ENCODE data around the gene KCNJ18. TPM values are rescaled to one million over a fixed set of nuclear protein-coding genes. Genes with fewer than 3 reads are reported as not detected.

Gene KCNJ18
- polyA plus RNA-seq, 1 donor (not counting 4 experiments of a cell fraction or from before 2014, with no cell fraction given), result not detected

DNA sequence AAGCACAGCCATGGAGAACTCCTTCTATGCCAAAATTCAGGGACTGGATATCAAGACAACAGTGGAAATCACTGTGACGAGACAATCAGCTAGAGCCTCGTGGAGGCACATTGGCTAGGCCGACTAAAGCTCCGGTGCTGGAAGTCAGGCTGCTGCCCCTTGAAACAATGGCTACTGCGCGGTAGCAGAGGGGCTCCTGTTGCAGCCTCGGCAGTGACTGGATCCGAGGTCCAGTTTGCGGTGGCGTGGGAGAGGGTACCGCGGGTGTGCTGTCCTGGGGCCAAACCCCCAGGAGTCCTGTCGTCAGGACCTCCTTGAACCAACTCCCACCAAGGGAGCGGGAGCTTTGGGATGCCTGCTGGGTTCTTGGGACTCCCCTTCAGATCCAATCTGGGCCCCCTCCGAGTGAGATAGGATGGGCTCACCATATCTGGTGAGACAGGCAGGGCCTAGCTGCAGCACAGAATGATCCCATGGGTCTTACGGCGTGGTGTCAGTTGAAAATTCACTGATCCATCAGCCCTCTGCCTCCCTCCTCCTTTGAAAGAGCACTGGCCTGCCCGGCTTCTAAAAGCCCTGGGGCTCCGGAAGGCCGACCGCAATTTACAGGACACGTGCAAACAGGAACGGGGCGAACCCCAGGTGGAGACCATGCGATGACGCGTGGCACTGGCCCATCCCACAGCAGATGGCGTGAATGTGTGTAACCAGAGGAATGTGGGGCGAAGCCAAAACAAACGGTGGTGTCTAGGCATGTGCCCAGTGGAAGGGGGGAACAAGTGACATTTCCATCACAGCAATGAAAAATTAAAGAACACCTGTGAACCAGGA lies 15.8 kb upstream of the KCNJ18 start:
- H3K4me1 ChIP-seq (ENCODE audit: control insufficient read depth, extremely low read depth, insufficient read depth, low read length), result no peaks in the 10 kb centered on the region
- no peaks in the 10 kb centered on the region for H3K27me3 ChIP-seq (ENCODE audit: control insufficient read depth, extremely low read depth, insufficient read depth, low read length)
- no peaks in the 10 kb centered on the region for H3K79me2 ChIP-seq (ENCODE audit: control insufficient read depth, insufficient read depth, low read length)
- FAIRE-seq (no peak), DNase-seq (ENCODE audit: low read depth, low spot score) (no peak)
- dilution Hi-C loops (cut with MboI; ENCODE audit: extremely low pct_ligation_motif_present, low sequenced_read_pairs), result loop anchor here (25.0 kb wide), 1 partner anchor 264 kb away; no protein-coding TSS in a partner anchor
- no peak overlapping the region for H3K4me3 ChIP-seq (ENCODE audit: control insufficient read depth in 2 of 3, extremely low read depth in 1 of 3, insufficient read depth in 2 of 3, low read depth in 1 of 3, low read length in 3 of 3)
- no peaks in the 10 kb centered on the region for H4K20me1 ChIP-seq (ENCODE audit: control insufficient read depth, extremely low read depth, insufficient read depth, low read length)
- H3K36me3 ChIP-seq (ENCODE audit: control insufficient read depth in 2 of 2, extremely low read depth in 1 of 2, insufficient read depth in 2 of 2, low read length in 2 of 2), result no peaks in the 10 kb centered on the region
- H3K4me2 ChIP-seq (ENCODE audit: control insufficient read depth, extremely low read depth, insufficient read depth, low read depth, low read length), result no peak overlapping the region
- H2AFZ ChIP-seq (ENCODE audit: control insufficient read depth, low read length), result no peak overlapping the region
- no peaks in the 10 kb centered on the region for H3K9me1 ChIP-seq (ENCODE audit: control insufficient read depth, extremely low read depth, insufficient read depth, low read length)
- no peak overlapping the region for H3K9ac ChIP-seq (ENCODE audit: control insufficient read depth, extremely low read depth, insufficient read depth, low read length)
- TF ChIP-seq, protein P1, sequence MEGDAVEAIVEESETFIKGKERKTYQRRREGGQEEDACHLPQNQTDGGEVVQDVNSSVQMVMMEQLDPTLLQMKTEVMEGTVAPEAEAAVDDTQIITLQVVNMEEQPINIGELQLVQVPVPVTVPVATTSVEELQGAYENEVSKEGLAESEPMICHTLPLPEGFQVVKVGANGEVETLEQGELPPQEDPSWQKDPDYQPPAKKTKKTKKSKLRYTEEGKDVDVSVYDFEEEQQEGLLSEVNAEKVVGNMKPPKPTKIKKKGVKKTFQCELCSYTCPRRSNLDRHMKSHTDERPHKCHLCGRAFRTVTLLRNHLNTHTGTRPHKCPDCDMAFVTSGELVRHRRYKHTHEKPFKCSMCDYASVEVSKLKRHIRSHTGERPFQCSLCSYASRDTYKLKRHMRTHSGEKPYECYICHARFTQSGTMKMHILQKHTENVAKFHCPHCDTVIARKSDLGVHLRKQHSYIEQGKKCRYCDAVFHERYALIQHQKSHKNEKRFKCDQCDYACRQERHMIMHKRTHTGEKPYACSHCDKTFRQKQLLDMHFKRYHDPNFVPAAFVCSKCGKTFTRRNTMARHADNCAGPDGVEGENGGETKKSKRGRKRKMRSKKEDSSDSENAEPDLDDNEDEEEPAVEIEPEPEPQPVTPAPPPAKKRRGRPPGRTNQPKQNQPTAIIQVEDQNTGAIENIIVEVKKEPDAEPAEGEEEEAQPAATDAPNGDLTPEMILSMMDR (optimal IDR thresholded peaks at IDR 0.05 in 1 of 3, IDR thresholded peaks at IDR 0.05 in 1 of 3, conservative IDR thresholded peaks at IDR 0.05 in 1 of 3; ENCODE audit: extremely low read depth in 1 of 3, insufficient read depth in 2 of 3, low read length in 3 of 3), result no peak
- no peak for TF ChIP-seq EZH2 (IDR thresholded peaks at IDR 0.05; ENCODE audit: low read length)
- H3K9me3 ChIP-seq (ENCODE audit: control insufficient read depth, low read depth, low read length), result peaks cover 30% of the 10 kb centered on the region
- H3K27ac ChIP-seq (ENCODE audit: control insufficient read depth, insufficient read depth, low read length), result no peak overlapping the region

DNA sequence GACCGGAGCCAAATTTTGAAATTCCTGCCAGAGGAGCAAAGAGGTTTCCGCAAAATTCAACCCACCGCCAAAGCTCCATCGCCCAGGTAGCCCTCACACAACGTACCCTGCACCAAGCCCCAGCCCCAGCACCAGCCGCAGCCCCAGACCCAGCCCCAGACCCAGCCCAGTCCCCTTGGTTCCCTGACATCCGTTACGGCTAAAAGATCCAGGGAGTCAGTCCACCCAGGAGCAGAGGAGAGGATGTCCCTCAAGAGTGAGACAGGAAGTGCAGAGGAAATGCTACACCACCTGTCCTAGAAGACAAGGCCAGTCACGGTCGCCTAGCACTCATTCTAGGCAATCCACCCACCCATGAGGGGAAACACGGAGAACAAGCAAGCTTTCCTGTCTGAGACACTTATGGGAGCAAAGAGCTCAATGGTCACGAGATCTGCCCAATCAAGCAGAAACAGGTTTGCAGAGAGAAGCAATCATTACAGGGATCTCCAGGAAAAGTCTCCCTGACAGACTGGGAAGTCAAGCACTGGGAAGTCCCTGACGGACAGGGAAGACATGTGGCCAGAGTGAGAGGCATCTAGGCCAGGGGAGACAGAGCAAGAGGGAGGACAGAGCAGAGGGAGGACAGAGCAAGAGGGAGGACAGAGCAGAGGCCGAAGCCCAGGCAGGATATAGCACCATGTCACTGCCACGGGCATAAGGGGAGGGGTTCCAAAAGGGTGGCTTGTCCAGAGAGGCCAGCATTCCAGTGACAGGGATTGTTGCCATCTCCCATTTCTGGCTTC lies 15.0 kb upstream of the KCNJ18 start:
- no peaks in the 10 kb centered on the region for H3K4me1 ChIP-seq (ENCODE audit: control insufficient read depth, extremely low read depth, insufficient read depth, low read length)
- no peaks in the 10 kb centered on the region for H3K9me1 ChIP-seq (ENCODE audit: control insufficient read depth, extremely low read depth, insufficient read depth, low read length)
- H2AFZ ChIP-seq (ENCODE audit: control insufficient read depth, low read length), result no peak overlapping the region
- DNase-seq (ENCODE audit: low read depth, low spot score) (no peak), FAIRE-seq (no peak)
- H3K4me3 ChIP-seq (ENCODE audit: control insufficient read depth in 2 of 3, extremely low read depth in 1 of 3, insufficient read depth in 2 of 3, low read depth in 1 of 3, low read length in 3 of 3), result no peak overlapping the region
- no peaks in the 10 kb centered on the region for H3K36me3 ChIP-seq (ENCODE audit: control insufficient read depth in 2 of 2, extremely low read depth in 1 of 2, insufficient read depth in 2 of 2, low read length in 2 of 2)
- peaks cover 30% of the 10 kb centered on the region for H3K9me3 ChIP-seq (ENCODE audit: control insufficient read depth, low read depth, low read length)
- TF ChIP-seq, protein P1 (optimal IDR thresholded peaks at IDR 0.05 in 1 of 3, IDR thresholded peaks at IDR 0.05 in 1 of 3, conservative IDR thresholded peaks at IDR 0.05 in 1 of 3; ENCODE audit: extremely low read depth in 1 of 3, insufficient read depth in 2 of 3, low read length in 3 of 3), result no peak
- TF ChIP-seq EZH2 (IDR thresholded peaks at IDR 0.05; ENCODE audit: low read length), result no peak
- no peak overlapping the region for H3K4me2 ChIP-seq (ENCODE audit: control insufficient read depth, extremely low read depth, insufficient read depth, low read depth, low read length)
- H4K20me1 ChIP-seq (ENCODE audit: control insufficient read depth, extremely low read depth, insufficient read depth, low read length), result no peaks in the 10 kb centered on the region
- no peak overlapping the region for H3K9ac ChIP-seq (ENCODE audit: control insufficient read depth, extremely low read depth, insufficient read depth, low read length)
- no peak overlapping the region for H3K27ac ChIP-seq (ENCODE audit: control insufficient read depth, insufficient read depth, low read length)
- H3K27me3 ChIP-seq (ENCODE audit: control insufficient read depth, extremely low read depth, insufficient read depth, low read length), result no peaks in the 10 kb centered on the region
- H3K79me2 ChIP-seq (ENCODE audit: control insufficient read depth, insufficient read depth, low read length), result no peaks in the 10 kb centered on the region
- dilution Hi-C loops (cut with MboI; ENCODE audit: extremely low pct_ligation_motif_present, low sequenced_read_pairs), result loop anchor here (25.0 kb wide), 1 partner anchor 265 kb away; no protein-coding TSS in a partner anchor

Data from keratinocyte (primary cell).